Tibial nerve (tissue), 4 donors: ENCODE data around the gene NSRP1.

ENCODE experiments used
- CTCF ChIP-seq, 5 experiments: fragments of 200-600 bp in 3 of 5; fragments of 450-650 bp in 2 of 5; sonication (generic) in 3 of 5; IDR thresholded peaks; one replicate each; pipeline ENCODE4 v1.5.1; 2016 to 2019; ENCODE audit warnings: antibody characterized with exemption in 5 of 5, mild to moderate bottlenecking in 3 of 5, moderate library complexity in 2 of 5
- EP300 ChIP-seq, 2 donors: sonication (generic); formaldehyde crosslinking; IDR thresholded peaks; one replicate each; pipeline ENCODE4 v1.6.1; 2017; ENCODE audit warnings: antibody characterized with exemption in 2 of 2, mild to moderate bottlenecking in 1 of 2
- POLR2A ChIP-seq, 2 donors: fragments of 450-650 bp; IDR thresholded peaks; one replicate each; pipeline ENCODE4 v1.6.1; 2017; ENCODE audit warnings: antibody characterized with exemption in 2 of 2, mild to moderate bottlenecking in 2 of 2, moderate library complexity in 2 of 2

GRCh38 chr17:30186761-30187160 is 70.1 kb downstream of the NSRP1 start:
- no peak for TF ChIP-seq CTCF (IDR thresholded peaks at IDR 0.05)
- TF ChIP-seq POLR2A (IDR thresholded peaks at IDR 0.05) = no peak
- TF ChIP-seq EP300 (IDR thresholded peaks at IDR 0.05) = no peak
